Daoy (cell line): ENCODE measurements around the gene KLRK1. TPM values are rescaled to one million over a fixed set of nuclear protein-coding genes. Genes with fewer than 3 reads are reported as not detected.
"Not testable (repeated sequence)": the region's sequence is repeated elsewhere in the genome, so short reads cannot be mapped to it uniquely, and the experiment has no call there.

ENCODE experiments used
- DNase-seq: peaks from one replicate; pipeline ENCODE4 v3.0.0-alpha.2; 2015; ENCODE audit warnings: low read depth
- total RNA-seq: library from RNA; depleted of rRNA; stranded (reverse); fragments of >200 nt; shearing (Covaris generic); gene quantifications from 2 replicates; pipeline ENCODE4 v1.2.3, GENCODE V29; 2014; rRNA removed

Gene KLRK1
- not detected in 2 replicates for total RNA-seq

DNA sequence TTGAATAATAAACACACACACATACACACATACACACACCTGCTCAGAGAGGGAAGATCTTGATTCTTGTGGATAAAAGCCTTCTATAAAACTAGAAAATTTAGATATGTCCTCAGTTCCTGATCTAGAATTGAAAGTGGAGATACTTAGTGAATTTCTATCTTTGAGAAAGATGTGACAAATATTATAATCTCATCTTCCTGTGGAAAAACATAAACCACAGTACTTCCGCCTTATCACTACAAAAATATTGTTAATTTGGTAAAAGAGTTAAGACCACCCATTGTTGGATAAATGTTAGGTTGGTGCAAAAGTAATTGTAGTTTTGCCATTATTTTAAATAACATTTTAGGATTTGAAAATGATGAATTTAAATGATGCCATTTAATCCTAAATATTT is at the start of gene KLRK1:
KLRK1 (minus strand) TSS at position 138 of the 400 bp plus-strand sequence. CDS start 1,231 bp downstream, outside the sequence.
- DNase-seq = no peak

DNA sequence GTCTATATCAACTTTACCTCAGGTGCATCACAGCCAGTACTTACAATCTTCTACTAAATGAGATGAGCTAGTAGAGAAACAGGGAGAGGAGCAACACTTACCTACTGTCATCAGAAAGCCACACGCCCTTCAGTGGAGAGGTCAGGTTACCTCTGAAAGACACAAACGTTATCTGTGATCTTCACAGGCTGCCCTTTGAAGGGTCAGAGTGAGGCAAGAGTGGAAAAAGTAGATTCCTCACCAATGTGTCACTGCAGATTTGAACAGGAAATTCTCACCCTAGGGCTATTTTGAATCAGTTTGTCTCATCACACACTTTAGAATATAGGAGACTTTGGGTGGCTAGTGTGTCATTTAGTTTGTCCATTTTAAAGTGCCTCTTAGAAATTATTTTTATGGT is 47.8 kb upstream of the KLRK1 start:
- DNase-seq = not testable (repeated sequence)

DNA sequence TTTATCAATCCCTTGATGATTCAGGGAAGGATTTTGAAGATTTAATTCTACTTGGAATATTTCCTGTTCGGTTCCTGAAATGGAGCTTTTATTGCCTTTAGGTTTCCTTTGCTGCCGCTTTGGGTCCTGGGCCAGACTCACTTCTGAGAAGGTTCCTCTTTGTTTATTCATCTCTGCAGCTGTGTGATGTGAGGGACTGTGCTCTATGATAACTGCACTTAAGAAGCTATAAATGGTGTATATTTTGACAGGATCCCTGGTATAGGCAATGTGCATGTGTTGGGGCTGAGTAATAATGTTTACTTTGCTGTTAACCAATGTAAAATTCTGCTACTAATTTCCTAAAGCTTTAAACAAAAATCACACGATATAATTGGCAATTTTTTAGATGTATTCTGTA is 46.0 kb upstream of the KLRK1 start, which contains the start of gene KLRC2:
KLRC2 (minus strand) TSS at position 195 of the 400 bp plus-strand sequence; CDS start at position 171, 24 bp downstream.
- DNase-seq = peak; percentile 63

DNA sequence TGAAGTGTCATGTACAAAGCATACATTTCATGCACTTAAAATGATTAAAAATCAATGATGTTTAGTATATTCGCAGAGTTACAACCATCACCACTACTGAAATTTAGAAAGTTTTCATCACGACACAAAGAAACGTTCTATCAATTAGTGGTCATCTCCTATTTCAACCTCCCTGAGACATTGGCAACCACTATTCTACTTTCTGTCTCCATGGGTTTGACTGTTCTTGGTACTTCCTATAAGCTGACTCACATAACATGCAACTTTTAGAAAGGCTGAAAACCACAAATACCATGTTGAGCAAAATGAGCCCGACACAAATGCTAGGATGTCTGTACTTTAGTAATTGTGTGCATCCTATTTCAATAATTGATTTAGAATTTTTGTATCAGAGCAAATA is 40.8 kb upstream of the KLRK1 start:
- not testable (repeated sequence) for DNase-seq

DNA sequence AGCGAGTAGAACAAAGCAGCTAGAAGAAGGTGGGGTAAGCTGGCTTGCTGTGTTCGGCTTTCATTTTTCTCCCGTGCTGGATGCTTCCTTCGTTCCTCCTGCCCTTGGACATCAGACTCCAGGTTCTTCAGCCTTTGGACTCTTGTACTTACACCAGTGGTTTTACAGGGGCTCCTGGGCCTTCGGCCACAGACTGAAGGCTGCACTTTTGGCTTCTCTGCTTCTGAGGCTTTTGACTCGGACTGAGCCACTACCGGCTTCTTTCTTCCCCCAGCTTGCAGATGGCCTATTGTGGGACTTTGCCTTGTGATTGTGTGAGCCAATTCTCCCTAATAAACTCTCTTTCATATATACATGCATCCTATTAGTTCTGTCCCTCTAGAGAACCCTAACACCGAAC is 36.1 kb upstream of the KLRK1 start:
- DNase-seq = not testable (repeated sequence)

DNA sequence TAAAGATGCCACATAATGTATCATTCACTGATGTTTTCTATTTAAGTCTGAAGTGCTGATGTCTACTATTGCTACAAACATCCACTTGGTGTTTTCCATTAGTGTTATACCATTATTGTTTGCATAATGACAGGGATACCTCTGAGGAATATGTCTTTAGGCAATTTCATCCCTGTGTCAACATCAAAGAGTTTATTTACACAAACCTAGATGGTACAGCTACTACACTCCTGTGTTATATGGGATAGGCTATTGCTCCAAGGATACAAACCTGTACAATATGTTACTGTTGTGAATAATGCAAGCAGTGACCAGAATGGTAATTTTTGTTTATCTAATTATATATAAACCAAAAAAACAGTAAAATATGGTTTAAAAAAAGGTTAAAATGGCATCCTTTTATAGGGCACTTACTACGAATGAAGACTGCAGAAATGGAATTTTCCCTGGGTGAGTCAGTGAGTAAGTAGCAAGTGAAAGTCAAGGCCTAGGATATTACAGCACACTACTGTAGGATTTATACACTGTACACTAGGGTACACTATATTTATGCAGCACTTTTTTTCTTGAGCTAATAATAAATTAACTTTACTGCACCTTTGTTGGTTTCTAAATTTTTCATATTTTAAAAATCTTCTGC is 34.5 kb upstream of the KLRK1 start:
- not testable (repeated sequence) for DNase-seq

DNA sequence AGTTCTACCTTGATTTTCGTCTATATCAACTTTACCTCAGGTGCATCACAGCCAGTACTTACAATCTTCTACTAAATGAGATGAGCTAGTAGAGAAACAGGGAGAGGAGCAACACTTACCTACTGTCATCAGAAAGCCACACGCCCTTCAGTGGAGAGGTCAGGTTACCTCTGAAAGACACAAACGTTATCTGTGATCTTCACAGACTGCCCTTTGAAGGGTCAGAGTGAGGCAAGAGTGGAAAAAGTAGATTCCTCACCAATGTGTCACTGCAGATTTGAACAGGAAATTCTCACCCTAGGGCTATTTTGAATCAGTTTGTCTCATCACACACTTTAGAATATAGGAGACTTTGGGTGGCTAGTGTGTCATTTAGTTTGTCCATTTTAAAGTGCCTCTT is 32.3 kb upstream of the KLRK1 start:
- not testable (repeated sequence) for DNase-seq

DNA sequence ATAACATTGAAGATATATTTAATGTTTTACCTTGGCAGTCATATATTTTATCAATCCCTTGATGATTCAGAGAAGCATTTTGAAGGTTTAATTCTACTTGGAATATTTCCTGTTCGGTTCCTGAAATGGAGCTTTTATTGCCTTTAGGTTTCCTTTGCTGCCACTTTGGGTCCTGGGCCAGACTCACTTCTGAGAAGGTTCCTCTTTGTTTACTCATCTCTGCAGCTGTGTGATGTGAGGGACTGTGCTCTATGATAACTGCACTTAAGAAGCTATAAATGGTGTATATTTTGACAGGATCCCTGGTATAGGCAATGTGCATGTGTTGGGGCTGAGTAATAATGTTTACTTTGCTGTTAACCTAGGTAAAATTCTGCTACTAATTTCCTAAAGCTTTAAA is 30.5 kb upstream of the KLRK1 start, which contains the start of gene KLRC3:
KLRC3 (minus strand) TSS at position 262 of the 400 bp plus-strand sequence; CDS start at position 217, 45 bp downstream.
- peak; percentile 4 for DNase-seq

DNA sequence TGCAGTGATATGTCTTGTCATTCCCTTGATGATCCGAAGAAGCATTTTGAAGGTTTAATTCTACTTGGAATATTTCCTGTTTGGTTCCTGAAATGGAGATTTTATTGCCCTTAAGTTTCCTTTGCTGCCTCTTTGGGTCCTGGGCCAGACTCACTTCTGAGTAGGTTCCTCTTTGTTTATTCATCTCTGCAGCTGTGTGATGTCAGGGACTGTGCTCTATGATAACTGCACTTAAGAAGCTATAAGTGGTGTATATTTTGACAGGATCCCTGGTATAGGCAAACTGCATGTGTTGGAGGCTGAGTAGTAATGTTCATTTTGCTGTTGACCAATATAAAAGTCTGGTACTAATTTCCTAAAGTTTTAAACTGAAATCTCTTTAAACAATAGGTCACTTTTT is 19.6 kb upstream of the KLRK1 start, which contains the start of gene KLRC4:
KLRC4 (minus strand) TSS at position 366 of the 400 bp plus-strand sequence; CDS start at position 184, 182 bp downstream.
- DNase-seq = no peak

DNA sequence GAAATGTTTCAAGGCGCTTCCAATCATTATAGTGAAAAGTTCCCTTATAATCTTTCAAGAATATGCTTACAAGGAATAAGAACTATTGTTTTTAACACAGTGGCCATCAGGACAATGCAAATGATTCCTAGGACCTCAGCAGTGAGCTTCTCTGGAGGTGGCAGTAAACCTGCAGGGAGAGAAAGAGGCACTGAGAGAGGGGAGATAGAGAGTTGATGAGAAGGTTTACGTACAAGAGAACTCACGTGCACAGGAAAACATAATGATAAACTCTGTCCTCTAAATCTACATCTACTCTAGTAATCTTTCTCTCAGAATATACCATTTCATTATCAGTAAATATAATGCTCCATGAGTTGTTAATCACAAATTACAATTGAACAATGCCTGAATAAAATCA is 19.0 kb upstream of the KLRK1 start:
- DNase-seq = no peak

DNA sequence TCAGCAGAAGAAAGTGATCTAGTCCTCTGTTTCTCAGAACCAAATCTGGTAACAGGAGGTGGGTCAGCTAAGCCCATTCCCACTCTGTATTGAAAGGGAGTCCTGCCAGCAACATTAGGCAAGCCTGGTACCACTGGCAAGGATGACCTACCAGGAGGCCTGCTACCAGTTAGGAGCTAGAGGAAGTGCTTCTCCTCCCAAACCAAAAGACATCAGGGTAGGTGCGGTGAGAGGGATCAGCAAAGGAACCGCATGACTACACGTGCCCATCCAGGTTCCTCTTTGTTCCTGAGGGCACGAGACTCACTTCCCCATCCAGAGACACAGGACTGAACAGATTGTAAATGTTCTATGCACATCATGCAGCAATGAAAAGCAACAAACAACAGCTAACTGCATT is 16.9 kb upstream of the KLRK1 start:
- DNase-seq = no peak

DNA sequence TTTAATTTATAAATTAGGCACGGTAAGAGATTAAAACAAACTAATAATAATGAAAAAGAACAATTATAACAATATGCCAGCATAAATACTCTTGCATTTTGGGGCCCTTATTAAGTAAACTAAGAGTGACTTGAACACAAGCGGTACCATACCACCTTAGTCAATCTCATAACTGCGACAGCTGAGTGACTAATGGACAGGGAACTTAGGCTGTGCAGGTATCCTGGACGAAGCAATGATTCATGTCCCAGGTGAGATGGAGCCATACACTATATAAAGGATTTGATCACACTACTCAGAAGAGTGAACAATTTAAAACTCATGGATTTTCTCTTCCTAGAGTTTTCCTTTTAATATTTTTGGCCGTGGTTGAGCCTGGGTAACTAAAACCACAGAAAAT is 15.5 kb upstream of the KLRK1 start:
- DNase-seq = no peak

DNA sequence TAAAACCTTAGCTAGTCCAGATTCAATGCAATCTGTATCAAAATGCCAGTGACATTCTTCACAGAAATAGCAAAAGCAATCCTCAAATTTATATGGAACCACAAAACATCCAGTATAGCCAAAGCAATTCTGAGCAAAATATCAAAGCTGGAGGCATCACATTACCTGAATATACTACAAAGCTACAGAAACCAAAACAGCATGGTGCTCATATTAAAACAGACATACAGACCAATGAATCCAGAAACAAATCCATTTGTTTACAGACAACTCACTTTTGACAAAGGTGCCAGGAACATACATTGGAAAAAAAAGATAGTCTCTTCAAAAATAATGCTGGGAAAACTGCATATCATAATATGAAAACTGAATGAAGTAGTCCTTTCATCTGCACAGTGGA is 15.0 kb upstream of the KLRK1 start:
- DNase-seq = no peak

DNA sequence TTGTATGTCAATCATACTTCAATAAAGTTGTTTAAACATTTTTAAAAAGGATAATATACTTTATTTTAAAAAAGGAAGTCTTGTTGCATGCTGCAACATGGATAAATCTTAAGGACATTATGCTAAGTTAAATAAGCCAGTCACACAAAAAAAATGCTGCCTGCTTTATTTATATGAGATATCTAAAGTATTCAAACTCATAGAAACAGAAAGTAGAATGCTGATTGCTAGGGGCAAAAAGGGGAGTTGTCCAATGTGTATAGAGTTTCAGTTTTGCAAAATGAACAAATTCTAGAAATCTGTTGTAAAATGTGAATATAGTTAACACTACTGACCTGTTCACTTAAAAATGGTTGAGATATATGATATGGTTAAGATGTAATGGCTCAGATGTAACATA is 11.0 kb upstream of the KLRK1 start:
- no peak for DNase-seq

DNA sequence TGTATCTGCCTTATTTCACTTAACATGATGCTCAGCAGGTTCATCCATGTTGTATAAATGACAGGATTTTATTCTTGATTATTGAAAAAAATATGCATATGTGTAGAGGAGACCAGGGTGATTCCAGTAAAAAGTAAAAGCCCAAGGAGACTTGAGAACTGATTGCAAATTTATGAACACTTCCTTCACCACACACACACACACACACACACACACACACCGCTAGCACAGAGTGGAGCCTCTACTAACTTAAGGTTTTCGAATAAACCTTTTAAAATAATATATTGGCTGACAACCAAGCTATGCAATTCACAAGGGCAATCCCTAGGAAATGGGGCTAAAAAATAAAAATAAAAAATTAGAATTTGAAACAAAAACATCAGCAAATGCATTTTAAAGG is 8.3 kb upstream of the KLRK1 start:
- no peak for DNase-seq

DNA sequence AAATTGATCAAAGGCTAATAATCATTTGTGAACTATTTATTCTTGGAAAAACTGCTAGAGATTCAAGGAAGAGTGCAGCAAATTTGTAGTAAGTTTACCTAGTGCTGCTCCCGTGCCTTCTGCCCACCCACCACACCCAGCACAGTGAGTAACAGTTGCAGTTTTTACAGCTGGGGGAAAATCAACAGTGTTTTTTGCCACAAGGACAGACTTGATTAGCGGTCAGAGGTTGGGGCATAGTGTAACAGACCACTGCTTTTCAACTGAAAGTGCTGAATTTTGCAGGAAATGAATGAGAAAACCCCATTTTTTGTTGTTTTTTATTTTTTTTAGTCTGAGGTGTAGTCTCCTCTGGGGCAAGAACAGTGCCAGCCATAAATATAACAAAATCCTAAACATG is 7.5 kb upstream of the KLRK1 start:
- DNase-seq = no peak

DNA sequence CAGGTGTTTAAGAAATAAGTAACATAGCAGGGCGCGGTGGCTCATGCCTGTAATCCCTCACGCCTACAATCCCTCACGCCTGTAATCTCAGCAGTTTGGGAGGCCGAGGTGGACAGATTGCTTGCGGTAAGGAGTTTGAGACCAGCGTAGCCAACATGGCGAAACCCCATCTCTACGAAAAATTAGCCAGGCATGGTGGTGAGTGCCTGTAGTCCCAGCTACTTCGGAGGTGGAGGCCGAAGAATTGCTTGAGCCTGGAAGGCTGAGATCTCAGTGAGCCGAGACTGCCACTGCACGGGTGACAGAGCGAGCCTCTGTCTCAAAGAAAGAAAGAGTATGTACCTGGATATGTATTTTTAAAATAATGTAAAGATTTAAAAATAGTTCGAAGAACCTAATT is 6.3 kb upstream of the KLRK1 start:
- DNase-seq = not testable (repeated sequence)

DNA sequence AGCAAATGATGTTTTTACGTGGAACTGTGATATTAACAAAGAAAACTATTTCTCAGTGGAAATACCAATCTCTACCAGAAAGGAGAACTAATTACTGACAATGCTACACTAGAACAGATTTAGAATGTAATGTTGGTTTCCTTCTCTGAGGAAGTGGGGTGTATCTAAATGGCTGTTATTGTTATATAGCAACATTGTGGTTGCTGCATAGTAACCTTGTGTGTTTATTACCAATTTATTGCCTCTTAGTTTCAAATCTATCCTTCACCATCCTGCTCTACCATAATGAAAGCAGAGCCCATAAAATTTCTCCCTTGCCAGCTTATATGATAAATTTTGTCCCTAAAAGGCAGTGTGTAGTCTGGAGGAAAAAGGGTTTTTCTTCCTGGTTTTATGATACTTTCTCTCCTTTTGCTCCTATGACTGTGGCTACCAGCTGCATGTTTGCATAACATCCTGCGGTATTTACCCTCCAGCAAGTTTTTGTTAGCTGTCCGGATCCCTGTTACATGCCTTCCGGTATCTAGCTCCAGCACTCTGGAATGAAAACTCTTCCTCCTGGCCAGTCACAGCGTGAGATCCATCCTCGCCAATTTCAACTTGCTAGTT is 5.7 kb upstream of the KLRK1 start:
- peak; percentile 69 for DNase-seq

DNA sequence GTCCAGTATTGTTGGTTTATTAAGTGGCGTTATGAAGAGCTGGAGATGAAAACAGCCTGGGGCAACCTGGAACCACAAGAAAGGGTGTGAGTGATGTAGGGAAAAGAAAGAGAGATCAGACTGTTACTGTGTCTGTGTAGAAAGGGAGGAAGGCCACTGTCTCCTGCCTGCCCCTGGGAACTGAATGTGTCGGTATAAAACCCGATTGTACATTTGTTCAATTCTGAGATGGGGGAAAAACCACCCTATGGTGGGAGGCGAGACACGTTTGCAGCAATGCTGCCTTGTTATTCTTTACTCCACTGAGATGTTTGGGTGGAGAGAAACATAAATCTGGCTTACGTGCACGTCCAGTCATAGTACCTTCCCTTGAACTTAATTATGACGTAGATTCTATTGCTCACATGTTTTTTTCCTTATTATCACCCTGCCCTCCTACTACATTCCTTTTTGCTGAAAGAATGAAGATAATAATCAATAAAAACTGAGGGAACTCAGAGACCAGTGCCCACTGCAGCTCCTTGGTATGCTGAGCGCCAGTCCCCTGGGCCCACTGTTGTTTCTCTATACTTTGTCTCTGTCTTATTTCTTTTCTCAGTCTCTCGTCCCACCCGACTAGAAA is 4.8 kb upstream of the KLRK1 start:
- not testable (repeated sequence) for DNase-seq

DNA sequence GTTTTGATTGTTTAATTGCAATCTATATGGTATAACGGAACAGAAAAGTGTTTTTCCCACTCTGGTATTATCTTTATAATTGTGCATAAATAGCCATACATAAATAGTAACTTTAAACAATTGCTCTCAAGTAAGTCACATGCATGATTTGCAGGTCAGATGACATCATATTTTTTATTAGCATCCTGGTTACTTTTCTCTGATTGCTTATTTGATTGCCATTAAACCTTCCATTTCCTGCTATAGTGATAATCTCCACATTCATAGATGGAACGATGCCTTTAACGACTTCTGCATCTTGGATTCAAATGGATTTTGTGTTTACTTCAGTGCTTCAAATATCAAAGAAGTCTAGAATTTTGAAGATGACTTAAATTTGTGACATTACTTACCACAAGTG is 3.5 kb upstream of the KLRK1 start:
- no peak for DNase-seq

DNA sequence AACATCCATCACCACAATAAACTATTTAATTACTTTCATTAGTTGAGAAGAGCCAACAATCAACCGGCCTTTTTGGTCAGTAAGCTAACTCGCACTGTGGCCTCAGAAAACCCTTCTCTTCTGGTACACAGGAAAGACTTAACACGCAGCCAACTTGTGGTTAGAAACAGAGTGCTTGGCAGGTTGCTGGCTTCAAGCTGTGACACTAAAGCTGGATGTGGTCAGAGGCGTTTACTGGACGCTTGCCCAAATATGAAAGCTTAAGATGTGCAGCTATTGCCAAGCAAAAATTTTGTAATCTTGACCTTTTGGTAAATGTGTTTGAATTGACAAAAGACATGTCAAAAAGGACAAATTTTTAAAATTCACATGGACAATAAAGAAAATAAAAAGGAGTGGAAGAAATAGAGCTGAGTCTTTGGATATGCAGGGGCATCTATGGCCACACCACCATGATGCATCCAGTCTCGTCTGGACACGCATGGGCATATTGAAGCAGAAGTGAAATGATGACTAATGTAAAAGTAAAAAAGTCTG is 2.6 kb upstream of the KLRK1 start:
- peak; percentile 75 for DNase-seq

DNA sequence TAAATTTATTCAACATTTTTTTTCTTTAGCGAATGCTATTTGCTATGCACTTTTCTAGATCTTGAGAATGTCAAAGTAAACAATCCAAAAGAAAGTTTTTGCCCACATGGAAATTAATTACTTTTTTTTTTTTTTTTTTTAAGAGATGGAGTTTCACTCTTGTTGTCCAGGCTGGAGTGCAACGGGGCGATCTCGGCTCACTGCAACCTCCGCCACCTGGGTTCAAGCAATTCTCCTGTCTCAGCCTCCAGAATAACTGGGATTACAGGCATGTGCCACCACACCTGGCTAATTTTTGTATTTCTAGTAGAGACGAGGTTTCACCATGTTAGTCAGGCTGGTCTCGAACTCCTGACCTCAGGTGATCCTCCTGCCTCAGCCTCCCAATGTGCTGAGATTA is 1.1 kb upstream of the KLRK1 start:
- DNase-seq = not testable (repeated sequence)
